Parathyroid adenoma (tissue), 2 donors: ENCODE results near the gene SRSF2.

ENCODE experiments used
- H2AFZ ChIP-seq: fragments of 300-600 bp; sonication (generic); one replicate; pipeline ENCODE4 v1.7.0; 2017; ENCODE audit warnings: antibody characterized with exemption, mild to moderate bottlenecking
- H3K27ac ChIP-seq: fragments of 300-600 bp; sonication (generic); one replicate; pipeline ENCODE4 v1.7.0; 2017
- H3K27me3 ChIP-seq: fragments of 300-600 bp; sonication (generic); one replicate; pipeline ENCODE4 v1.7.0; 2017; ENCODE audit warnings: low read length; ENCODE audit not compliant: control insufficient read depth, insufficient read depth
- H3K36me3 ChIP-seq: fragments of 300-600 bp; sonication (generic); one replicate; pipeline ENCODE4 v1.7.0; 2017; ENCODE audit warnings: low read length; ENCODE audit not compliant: control insufficient read depth, insufficient read depth
- H3K4me1 ChIP-seq: fragments of 300-600 bp; sonication (generic); one replicate; pipeline ENCODE4 v1.7.0; 2017; ENCODE audit warnings: control low read depth
- H3K4me2 ChIP-seq: fragments of 300-600 bp; sonication (generic); one replicate; pipeline ENCODE4 v1.7.0; 2017; ENCODE audit warnings: low read length
- H3K4me3 ChIP-seq: fragments of 300-600 bp; sonication (generic); one replicate; pipeline ENCODE4 v1.7.0; 2017; ENCODE audit warnings: low read depth, low read length
- H3K79me2 ChIP-seq: fragments of 300-600 bp; sonication (generic); one replicate; pipeline ENCODE4 v1.7.0; 2017; ENCODE audit warnings: control low read depth
- H3K9ac ChIP-seq: fragments of 300-600 bp; sonication (generic); one replicate; pipeline ENCODE4 v1.7.0; 2017; ENCODE audit warnings: mild to moderate bottlenecking
- H3K9me3 ChIP-seq: fragments of 300-600 bp; sonication (generic); one replicate; pipeline ENCODE4 v1.7.0; 2017; ENCODE audit warnings: low read length; ENCODE audit not compliant: control insufficient read depth
- TF ChIP-seq, protein P1 (sequence below): fragments of 300-600 bp; sonication (generic); IDR thresholded peaks from one replicate; pipeline ENCODE4 v1.7.0; 2017; ENCODE audit warnings: antibody characterized with exemption, mild to moderate bottlenecking
- donor health status: primary hyperparathyroidism.

SRSF2 gene

GRCh38 chr17:76738468-76738850, 1.3 kb upstream of the SRSF2 start:
- TF ChIP-seq, protein P1, sequence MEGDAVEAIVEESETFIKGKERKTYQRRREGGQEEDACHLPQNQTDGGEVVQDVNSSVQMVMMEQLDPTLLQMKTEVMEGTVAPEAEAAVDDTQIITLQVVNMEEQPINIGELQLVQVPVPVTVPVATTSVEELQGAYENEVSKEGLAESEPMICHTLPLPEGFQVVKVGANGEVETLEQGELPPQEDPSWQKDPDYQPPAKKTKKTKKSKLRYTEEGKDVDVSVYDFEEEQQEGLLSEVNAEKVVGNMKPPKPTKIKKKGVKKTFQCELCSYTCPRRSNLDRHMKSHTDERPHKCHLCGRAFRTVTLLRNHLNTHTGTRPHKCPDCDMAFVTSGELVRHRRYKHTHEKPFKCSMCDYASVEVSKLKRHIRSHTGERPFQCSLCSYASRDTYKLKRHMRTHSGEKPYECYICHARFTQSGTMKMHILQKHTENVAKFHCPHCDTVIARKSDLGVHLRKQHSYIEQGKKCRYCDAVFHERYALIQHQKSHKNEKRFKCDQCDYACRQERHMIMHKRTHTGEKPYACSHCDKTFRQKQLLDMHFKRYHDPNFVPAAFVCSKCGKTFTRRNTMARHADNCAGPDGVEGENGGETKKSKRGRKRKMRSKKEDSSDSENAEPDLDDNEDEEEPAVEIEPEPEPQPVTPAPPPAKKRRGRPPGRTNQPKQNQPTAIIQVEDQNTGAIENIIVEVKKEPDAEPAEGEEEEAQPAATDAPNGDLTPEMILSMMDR, result no peak
- Histone ChIP-seq H3K27ac (peak overlapping the region; percentile 94), H3K27me3 (no peaks in the 10 kb centered on the region), H3K9me3 (no peaks in the 10 kb centered on the region), H3K4me1 (peaks cover 15% of the 10 kb centered on the region), H3K36me3 (no peaks in the 10 kb centered on the region), H3K9ac (peak overlapping the region; percentile 57), H3K4me3 (peak overlapping the region; percentile 97), H2AFZ (peak overlapping the region; percentile 65), H3K4me2 (peak overlapping the region; percentile 100), H3K79me2 (peaks cover 13% of the 10 kb centered on the region)

DNA sequence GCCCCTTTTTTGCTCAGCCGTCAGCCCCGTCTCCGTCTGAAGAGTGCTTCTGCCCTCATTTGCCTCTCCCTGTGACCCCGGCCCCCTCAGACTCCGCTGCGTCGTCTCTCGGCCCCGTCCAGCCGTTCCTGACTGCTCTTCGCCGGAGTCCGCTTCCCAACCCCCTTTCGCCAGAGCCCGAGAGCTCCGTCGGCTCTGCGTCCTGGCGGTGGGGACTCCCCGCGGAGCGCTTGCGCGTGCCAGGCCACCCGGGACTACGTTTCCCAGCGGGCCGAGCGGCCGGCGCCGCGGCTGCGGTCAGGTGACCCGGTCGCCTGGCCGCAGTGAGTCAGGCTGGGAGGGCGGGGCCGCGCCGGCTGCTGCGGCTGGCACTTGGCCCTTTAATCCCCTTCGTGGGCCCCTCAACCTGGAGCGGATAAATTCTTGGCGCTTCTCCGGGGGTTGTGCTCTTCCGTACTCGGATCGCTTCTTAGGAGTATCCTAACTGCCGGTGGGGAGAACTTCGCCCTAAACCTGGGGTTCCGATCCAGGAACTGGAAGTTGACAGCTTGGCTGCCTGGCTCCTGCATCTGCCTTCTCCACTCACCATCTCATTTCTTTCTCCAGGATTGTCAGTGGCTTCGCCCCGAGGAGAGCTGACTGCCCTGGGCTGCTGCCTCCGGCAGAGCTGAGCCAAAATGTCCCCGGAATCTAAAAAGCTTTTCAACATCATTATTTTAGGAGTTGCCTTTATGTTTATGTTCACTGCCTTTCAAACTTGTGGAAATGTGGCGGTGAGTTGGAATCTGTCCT, 741 bp upstream of the SRSF2 start, which contains the start of gene MFSD11:
Gene MFSD11 (plus strand): TSS at position 444 of the 792 bp plus-strand sequence. CDS start 234 bp downstream, at position 678.
- peak within 1 kb of the TSS; percentile 100 for H3K4me2 ChIP-seq
- H2AFZ ChIP-seq, result peak within 1 kb of the TSS; percentile 75
- H3K9me3 ChIP-seq, result no peaks in the 10 kb centered on the region
- no peaks in the 10 kb centered on the region for H3K27me3 ChIP-seq
- no peaks in the 10 kb centered on the region for H3K36me3 ChIP-seq
- H3K9ac ChIP-seq, result peak within 1 kb of the TSS; percentile 95
- H3K4me3 ChIP-seq, result peak within 1 kb of the TSS; percentile 97
- peak within 1 kb of the TSS; percentile 94 for H3K27ac ChIP-seq
- H3K4me1 ChIP-seq, result peaks cover 15% of the 10 kb centered on the region
- H3K79me2 ChIP-seq, result peaks cover 13% of the 10 kb centered on the region
- TF ChIP-seq, protein P1, result no peak

DNA sequence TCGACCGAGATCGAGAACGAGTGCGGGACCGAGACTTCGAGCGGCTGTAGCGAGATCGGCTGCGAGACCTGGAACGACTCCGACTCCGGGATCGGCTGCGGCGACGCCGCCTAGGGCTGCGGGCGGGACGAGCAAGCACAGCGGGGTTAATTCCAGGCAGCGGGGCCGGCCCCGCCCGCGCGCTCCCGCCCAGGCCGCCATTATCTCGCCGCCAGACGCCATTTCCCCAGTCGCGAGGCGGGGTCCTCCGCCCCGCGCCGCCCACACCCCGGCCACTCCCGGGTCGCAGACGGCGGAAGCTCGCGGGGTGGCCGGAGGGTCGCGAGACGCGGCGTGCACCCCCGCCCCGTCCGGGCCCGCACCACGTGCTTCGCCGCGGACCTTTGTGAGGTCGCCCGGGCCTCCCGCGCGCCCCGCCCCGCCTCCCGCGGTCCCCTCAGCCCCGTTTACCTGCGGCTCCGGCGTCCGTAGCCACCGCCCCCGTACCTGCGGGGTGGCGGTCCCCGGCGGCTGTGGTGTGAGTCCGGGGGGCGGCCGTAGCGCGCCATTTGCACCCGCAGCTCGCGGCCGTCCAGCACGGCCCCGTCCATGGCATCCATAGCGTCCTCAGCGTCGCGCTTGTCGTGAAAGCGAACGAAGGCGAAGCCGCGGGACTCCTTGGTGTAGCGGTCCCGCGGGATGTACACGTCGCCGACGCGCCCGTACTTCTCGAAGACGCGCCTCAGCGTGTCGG, 616 bp downstream of the SRSF2 start:
- TF ChIP-seq, protein P1, result peak; percentile 32
- H3K27me3 ChIP-seq, result no peaks in the 10 kb centered on the region
- H2AFZ ChIP-seq, result peak overlapping the region; percentile 75
- H3K79me2 ChIP-seq, result peaks cover 13% of the 10 kb centered on the region
- no peaks in the 10 kb centered on the region for H3K9me3 ChIP-seq
- H3K4me1 ChIP-seq, result peaks cover 15% of the 10 kb centered on the region
- H3K27ac ChIP-seq, result peak overlapping the region; percentile 94
- H3K9ac ChIP-seq, result peak overlapping the region; percentile 95
- no peaks in the 10 kb centered on the region for H3K36me3 ChIP-seq
- H3K4me2 ChIP-seq, result peak overlapping the region; percentile 87
- peak overlapping the region; percentile 97 for H3K4me3 ChIP-seq

DNA sequence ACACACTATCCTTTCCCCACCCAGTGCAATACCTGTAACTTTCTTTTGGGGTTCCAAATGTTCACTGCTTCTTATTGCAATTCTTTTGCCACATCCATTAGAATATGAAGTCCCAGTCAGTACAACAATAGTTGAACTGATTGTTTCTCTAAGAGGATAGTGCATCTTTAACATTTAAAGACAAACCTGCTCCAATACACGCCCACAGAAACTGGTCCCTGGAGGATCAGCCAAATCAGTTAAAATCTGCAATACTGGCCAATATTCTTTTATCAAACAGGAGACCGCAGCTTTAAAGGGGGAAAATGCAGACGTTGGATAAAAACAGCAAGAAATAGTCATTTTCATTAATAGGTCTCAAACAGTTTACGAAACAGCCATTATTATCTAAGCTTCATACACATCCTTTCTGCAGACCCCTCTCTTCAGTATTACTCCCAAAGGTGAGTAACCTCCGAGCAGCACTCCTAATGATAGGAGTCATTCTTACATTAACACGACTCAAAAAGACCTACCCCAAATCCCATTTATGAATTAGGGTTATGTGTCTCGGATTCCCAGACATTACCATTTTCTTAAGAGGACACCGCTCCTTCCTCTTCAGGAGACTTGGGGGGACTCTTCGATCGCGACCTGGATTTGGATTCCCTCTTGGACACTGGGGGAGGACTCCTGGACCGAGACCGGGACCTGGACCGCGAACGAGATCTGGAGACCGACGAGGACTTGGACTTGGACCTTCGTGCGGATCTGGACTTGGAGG, 1.4 kb downstream of the SRSF2 start:
- TF ChIP-seq, protein P1, result no peak
- Histone ChIP-seq H3K9ac (peak overlapping the region; percentile 3), H3K4me2 (peak overlapping the region; percentile 87), H3K36me3 (no peaks in the 10 kb centered on the region), H2AFZ (no peak overlapping the region), H3K27me3 (no peaks in the 10 kb centered on the region), H3K79me2 (peaks cover 15% of the 10 kb centered on the region), H3K9me3 (no peaks in the 10 kb centered on the region), H3K4me1 (peaks cover 15% of the 10 kb centered on the region), H3K27ac (peak overlapping the region; percentile 94), H3K4me3 (peak overlapping the region; percentile 97)
